Measurements from ENCODE around the gene CAPN11.

DNA sequence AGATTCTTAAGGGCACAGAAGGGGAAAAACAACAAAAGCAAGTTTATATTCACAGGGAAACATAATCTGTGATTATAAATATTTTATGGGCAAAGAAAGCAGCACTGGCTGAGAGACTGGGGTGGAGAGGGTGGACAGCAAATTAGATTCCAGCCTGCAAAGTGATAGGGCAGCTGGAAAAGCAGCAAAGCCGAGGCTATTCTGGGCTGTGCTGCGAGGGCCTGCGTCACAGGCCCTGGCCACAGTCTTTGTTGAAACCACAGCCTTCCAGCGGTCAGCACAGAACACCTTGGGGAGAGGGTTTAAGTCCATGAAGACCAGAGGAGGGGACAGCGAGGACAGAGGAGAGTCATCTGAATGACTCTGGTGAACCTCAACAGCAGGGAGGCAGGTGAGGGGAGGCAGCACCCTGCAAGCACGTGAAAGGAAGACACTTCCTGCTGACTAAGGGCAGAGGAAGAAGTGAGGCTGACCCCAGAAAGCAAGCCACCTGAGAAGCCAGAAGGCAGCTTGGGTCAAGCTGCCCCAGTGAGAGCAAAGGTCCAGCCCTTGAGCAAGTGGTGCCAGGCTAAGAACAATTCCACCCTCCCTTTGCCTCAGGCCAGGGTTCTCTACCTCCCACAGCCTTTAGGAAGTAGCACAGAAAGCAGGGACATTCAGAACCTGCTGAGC is 48.5 kb upstream of the CAPN11 start:
- TF ChIP-seq, protein P1, sequence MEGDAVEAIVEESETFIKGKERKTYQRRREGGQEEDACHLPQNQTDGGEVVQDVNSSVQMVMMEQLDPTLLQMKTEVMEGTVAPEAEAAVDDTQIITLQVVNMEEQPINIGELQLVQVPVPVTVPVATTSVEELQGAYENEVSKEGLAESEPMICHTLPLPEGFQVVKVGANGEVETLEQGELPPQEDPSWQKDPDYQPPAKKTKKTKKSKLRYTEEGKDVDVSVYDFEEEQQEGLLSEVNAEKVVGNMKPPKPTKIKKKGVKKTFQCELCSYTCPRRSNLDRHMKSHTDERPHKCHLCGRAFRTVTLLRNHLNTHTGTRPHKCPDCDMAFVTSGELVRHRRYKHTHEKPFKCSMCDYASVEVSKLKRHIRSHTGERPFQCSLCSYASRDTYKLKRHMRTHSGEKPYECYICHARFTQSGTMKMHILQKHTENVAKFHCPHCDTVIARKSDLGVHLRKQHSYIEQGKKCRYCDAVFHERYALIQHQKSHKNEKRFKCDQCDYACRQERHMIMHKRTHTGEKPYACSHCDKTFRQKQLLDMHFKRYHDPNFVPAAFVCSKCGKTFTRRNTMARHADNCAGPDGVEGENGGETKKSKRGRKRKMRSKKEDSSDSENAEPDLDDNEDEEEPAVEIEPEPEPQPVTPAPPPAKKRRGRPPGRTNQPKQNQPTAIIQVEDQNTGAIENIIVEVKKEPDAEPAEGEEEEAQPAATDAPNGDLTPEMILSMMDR (IDR thresholded peaks at IDR 0.05), result no peak
- no peak for TF ChIP-seq EP300 (IDR thresholded peaks at IDR 0.05)
- TF ChIP-seq POLR2A (IDR thresholded peaks at IDR 0.05), result no peak
